PFSK-1 (cell line): Measurements from ENCODE around the gene TPRX1.

ENCODE experiments used
- POLR2AphosphoS5 ChIP-seq: IDR thresholded peaks from 2 replicates; pipeline ENCODE4 v1.6.1; 2012; ENCODE audit warnings: low read depth, mild to moderate bottlenecking, control low read depth, low read length, moderate library complexity
- REST ChIP-seq, 2 experiments: IDR thresholded peaks; 2 replicates each; pipeline versions ENCODE4 v1.6.1 to v1.8.0; 2011 to 2012; ENCODE audit warnings: low read depth in 2 of 2, low read length in 2 of 2, control low read depth in 1 of 2, inconsistent platforms in 1 of 2, mild to moderate bottlenecking in 1 of 2, moderate library complexity in 1 of 2; ENCODE audit not compliant: insufficient read depth in 1 of 2

GRCh38 chr19:47758443-47758804 lies 45.9 kb downstream of the TPRX1 start:
- TF ChIP-seq POLR2AphosphoS5 (no peak), REST (IDR thresholded peaks at IDR 0.05; ENCODE audit: insufficient read depth in 1 of 2, low read depth in 2 of 2, low read length in 2 of 2) (no peak)
